Lung (tissue), 12 donors: ENCODE measurements around the gene SPI1. TPM values are rescaled to one million over a fixed set of nuclear protein-coding genes. Genes with fewer than 3 reads are reported as not detected.

Source experiments
- ATAC-seq: fragments of 200-7000 bp; cut with Tn5 transposase; one replicate; pipeline ENCODE4 v1.9.1; 2020; ENCODE audit warnings: moderate number of reproducible peaks; ENCODE audit not compliant: insufficient read depth, low FRiP score
- DNase-seq, 3 donors: peaks; one replicate each; pipeline ENCODE4 v3.0.0-alpha.2; 2013 to 2017
- H3K27ac ChIP-seq, 2 donors: one replicate each; pipeline ENCODE4 v1.5.1; 2013; ENCODE audit warnings: mild to moderate bottlenecking in 2 of 2, moderate library complexity in 2 of 2, control low read depth in 1 of 2, inconsistent platforms in 1 of 2, low read depth in 1 of 2, low read length in 1 of 2
- H3K27me3 ChIP-seq, 3 donors: one replicate each; pipeline ENCODE4 v1.5.1; 2013; ENCODE audit warnings: low read length in 2 of 3; ENCODE audit not compliant: control insufficient read depth in 3 of 3, insufficient read depth in 3 of 3
- H3K36me3 ChIP-seq, 4 donors: one replicate each; pipeline ENCODE4 v1.5.1; 2013; ENCODE audit warnings: low read length in 4 of 4, mild to moderate bottlenecking in 1 of 4, moderate library complexity in 1 of 4; ENCODE audit not compliant: control insufficient read depth in 4 of 4, insufficient read depth in 4 of 4
- H3K4me1 ChIP-seq, 5 donors: one replicate each; pipeline ENCODE4 v1.5.1; 2013; ENCODE audit warnings: low read length in 5 of 5, mild to moderate bottlenecking in 2 of 5, moderate library complexity in 1 of 5; ENCODE audit not compliant: control insufficient read depth in 5 of 5, insufficient read depth in 5 of 5
- H3K4me3 ChIP-seq: one replicate; pipeline ENCODE4 v1.5.1; 2013; ENCODE audit warnings: mild to moderate bottlenecking, control low read depth, moderate library complexity
- H3K9ac ChIP-seq, 2 donors: one replicate each; pipeline ENCODE4 v1.5.1; 2013; ENCODE audit warnings: low read length in 2 of 2, control low read depth in 1 of 2; ENCODE audit not compliant: insufficient read depth in 1 of 2
- H3K9me3 ChIP-seq, 4 donors: one replicate each; pipeline ENCODE4 v1.5.1; 2013; ENCODE audit warnings: low read length in 3 of 4, mild to moderate bottlenecking in 1 of 4, moderate library complexity in 1 of 4; ENCODE audit not compliant: control insufficient read depth in 4 of 4, insufficient read depth in 3 of 4
- WGBS, 2 donors: extraction: QIAGEN DNeasy Blood & Tissue Kit; methylation state at CpG; one replicate each; pipeline ENCODE4 v1.1.7; 2013; 5-methylcytosine and 5-hydroxymethylcytosine counted together
- polyA plus RNA-seq, 2 donors: library from polyadenylated mRNA; stranded (reverse); fragments of 200-250 nt; gene quantifications; one replicate each; pipeline ENCODE4 v1.2.1, GENCODE V29; 2013
- total RNA-seq, 2 donors: library from RNA; depleted of rRNA in 1 of 2; stranded (reverse); fragments of >200 nt in 1 of 2; gene quantifications; one replicate each; pipeline ENCODE4 v1.2.1, GENCODE V29; 2014 to 2021
- TF ChIP-seq, protein P1 (sequence below): IDR thresholded peaks from 2 replicates; pipeline ENCODE4 v1.5.1; 2012; ENCODE audit warnings: mild to moderate bottlenecking; ENCODE audit errors: control extremely low read depth, extremely low read depth
- donor health status: control.
- donor health status: control.
- donor health status: Bipolar disorder and iron deficiency.
- donor health status: healthy.
- donor health status: DM: yes; HTN: yes; CAD: no.

The SPI1 gene
- total and polyA plus RNA-seq, 4 donors: 27.6 to 344 (median 156) TPM

GRCh38 chr11:47331454-47332302 is 46.7 kb downstream of the SPI1 start:
- no peaks in the 10 kb centered on the region for H3K9me3 ChIP-seq
- H3K4me1 ChIP-seq: peaks cover 0 to 3% (median 0%) of the 10 kb centered on the region in 5 donors
- H3K27me3 ChIP-seq: no peaks in the 10 kb centered on the region
- TF ChIP-seq, protein P1, sequence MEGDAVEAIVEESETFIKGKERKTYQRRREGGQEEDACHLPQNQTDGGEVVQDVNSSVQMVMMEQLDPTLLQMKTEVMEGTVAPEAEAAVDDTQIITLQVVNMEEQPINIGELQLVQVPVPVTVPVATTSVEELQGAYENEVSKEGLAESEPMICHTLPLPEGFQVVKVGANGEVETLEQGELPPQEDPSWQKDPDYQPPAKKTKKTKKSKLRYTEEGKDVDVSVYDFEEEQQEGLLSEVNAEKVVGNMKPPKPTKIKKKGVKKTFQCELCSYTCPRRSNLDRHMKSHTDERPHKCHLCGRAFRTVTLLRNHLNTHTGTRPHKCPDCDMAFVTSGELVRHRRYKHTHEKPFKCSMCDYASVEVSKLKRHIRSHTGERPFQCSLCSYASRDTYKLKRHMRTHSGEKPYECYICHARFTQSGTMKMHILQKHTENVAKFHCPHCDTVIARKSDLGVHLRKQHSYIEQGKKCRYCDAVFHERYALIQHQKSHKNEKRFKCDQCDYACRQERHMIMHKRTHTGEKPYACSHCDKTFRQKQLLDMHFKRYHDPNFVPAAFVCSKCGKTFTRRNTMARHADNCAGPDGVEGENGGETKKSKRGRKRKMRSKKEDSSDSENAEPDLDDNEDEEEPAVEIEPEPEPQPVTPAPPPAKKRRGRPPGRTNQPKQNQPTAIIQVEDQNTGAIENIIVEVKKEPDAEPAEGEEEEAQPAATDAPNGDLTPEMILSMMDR: no peak
- peaks cover 0 to 36% (median 17%) of the 10 kb centered on the region in 4 donors for H3K36me3 ChIP-seq
- H3K27ac ChIP-seq: no peak overlapping the region
- H3K9ac ChIP-seq: no peak overlapping the region
- no peak overlapping the region for H3K4me3 ChIP-seq
- no peak for ATAC-seq
- WGBS, 2 donors: 70 to 81% methylated on average over 21 of the region's 21 CpGs
- no peak for DNase-seq

- no peak for ATAC-seq
These were observed 48.1 kb downstream of the SPI1 start for GRCh38 chr11:47329987-47330931.

DNA sequence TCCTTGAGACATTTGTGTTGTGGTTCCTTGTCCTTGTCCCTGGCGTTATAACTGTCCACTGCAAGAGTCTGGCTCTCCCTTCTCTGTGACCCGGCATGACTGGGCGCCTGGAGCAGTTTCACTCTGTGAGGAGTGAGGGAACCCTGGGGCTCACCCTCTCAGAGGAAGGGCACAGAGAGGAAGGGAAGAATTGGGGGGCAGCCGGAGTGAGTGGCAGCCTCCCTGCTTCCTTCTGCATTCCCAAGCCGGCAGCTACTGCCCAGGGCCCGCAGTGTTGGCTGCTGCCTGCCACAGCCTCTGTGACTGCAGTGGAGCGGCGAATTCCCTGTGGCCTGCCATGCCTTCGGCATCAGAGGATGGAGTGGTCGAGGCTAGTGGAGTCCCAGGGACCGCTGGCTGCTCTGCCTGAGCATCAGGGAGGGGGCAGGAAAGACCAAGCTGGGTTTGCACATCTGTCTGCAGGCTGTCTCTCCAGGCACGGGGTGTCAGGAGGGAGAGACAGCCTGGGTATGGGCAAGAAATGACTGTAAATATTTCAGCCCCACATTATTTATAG is 48.8 kb downstream of the SPI1 start:
- DNase-seq (no peak), ATAC-seq (no peak)
- TF ChIP-seq, protein P1: no peak
- 76 to 83% methylated on average over 12 of the region's 12 CpGs for WGBS, 2 donors
- peaks cover 0 to 3% (median 0%) of the 10 kb centered on the region in 5 donors for H3K4me1 ChIP-seq
- H3K27ac ChIP-seq: peak overlapping the region in 1 of 2 donors; percentile 39
- no peaks in the 10 kb centered on the region for H3K27me3 ChIP-seq
- peaks cover 0 to 52% (median 24%) of the 10 kb centered on the region in 4 donors for H3K36me3 ChIP-seq
- no peaks in the 10 kb centered on the region for H3K9me3 ChIP-seq
- no peak overlapping the region for H3K4me3 ChIP-seq
- H3K9ac ChIP-seq: no peak overlapping the region

More at GRCh38 chr11:47329987-47330931, 48.1 kb downstream of the SPI1 start:
- TF ChIP-seq, protein P1: no peak
- H3K9me3 ChIP-seq: no peaks in the 10 kb centered on the region
- H3K36me3 ChIP-seq: peaks cover 0 to 50% (median 21%) of the 10 kb centered on the region in 4 donors
- WGBS, 2 donors: 68 to 74% methylated on average over 16 of the region's 16 CpGs
- no peaks in the 10 kb centered on the region for H3K27me3 ChIP-seq
- peak overlapping the region in 1 of 2 donors; percentile 51 for H3K27ac ChIP-seq
- no peak overlapping the region for H3K9ac ChIP-seq
- H3K4me3 ChIP-seq: no peak overlapping the region
- peak in 2 of 3 donors; percentile 12 to 14 for DNase-seq
- peaks cover 0 to 3% (median 0%) of the 10 kb centered on the region in 5 donors for H3K4me1 ChIP-seq
